NOMO-1 (cell line): ENCODE results near the gene LILRA2.
A peak's percentile ranks its signal among the peaks of the same experiment; 100 is the strongest.
"Not testable (repeated sequence)": the region's sequence is repeated elsewhere in the genome, so short reads cannot be mapped to it uniquely, and the experiment has no call there.

Experiments used
- DNase-seq, 2 experiments: peaks; one replicate each; lab custom pipeline; 2025; ENCODE audit not compliant: unreplicated experiment in 2 of 2; lab: John Stamatoyannopoulos, UW

Gene LILRA2

DNA sequence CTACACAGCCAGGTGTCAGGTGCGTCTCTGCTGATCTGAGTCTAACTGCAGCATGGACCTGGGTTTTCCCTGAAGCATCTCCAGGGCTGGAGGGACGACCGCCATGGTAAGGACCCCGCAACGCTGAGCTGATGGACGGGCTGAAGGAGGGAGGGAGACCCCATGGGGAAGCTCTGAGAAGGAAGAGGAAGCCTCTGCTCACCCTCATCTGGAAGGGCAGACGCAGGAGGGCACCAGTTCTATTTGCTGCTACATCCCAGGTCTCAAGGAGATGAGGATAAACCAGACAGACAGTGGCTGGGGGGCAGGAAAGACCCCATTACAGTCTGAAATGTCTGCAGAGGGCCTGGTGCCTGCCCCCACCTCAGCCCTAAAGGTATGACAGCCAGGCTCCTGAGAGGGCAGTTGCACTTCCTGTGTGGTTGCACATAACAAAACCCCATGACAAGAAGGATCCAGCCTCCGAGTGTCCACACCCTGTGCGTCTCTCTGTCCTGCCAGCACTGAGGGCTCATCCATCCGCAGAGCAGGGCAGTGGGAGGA lies at the start of gene LILRA2:
Gene LILRA2, plus strand, starts transcription at position 461 of the 543 bp plus-strand sequence. CDS start 89 bp downstream, outside the sequence.
- peak; percentile 74 to 77 for DNase-seq

GRCh38 chr19:54525636-54526035 lies 48.0 kb upstream of the LILRA2 start:
- DNase-seq = no peak

- no peak for DNase-seq
These were observed 46.6 kb upstream of the LILRA2 start for GRCh38 chr19:54526972-54527371.

DNA sequence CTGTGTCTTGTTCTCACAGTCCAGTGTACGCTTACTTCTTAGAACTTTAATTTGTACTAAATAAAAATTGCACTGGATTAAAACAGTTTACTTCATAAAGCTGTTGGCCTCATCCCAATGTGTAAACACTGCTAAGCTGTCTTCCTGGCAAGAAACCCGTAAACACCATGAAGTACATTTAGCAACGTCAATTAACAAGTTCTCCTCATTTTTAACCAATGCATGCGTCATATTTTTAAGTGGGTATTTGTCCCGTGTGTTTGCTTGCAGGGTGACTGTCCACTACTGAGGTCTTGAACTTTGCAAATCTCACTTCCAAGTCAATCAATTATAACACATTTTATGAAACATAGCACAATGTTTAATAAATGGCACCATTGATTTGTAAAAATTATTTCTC lies 42.7 kb upstream of the LILRA2 start:
- DNase-seq = no peak

DNA sequence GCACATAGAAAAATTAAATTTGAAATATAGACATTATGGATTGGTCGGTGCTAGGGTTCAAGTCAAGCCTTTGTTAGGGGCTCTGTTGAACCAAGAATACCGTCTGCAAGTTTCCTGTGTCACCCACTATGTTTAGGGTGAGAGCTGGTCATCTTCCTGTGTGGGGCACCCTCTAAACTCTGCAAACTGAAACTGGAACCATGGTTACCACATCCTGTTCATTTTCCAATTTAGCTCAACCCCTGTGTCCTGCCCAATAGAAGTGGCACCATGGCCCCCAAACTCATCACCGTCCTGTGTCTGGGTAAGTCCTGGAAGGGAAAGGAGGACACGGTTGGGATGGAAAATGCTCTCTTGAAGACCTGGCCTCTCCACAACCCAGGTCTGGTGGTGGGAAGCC lies 41.1 kb upstream of the LILRA2 start:
- peak in 1 of 2 experiments; percentile 42 for DNase-seq

DNA sequence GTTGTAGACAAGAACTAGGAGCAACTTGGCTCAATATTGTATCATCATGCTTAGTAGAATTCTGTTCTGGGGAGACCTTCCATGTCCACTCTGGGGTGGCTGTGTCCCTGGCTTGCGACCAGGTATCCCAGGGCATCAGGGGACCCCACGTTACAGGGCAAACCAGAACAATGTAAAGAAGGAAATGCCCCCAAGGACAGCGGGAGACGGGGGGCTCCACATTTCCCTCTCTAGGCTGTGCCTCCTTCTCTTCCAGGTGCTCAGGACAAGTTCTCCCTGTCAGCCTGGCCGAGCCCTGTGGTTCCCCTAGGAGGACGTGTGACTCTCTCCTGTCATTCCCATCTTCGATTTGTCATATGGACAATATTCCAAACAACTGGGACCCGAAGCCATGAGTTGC lies 40.1 kb upstream of the LILRA2 start:
- DNase-seq = no peak

DNA sequence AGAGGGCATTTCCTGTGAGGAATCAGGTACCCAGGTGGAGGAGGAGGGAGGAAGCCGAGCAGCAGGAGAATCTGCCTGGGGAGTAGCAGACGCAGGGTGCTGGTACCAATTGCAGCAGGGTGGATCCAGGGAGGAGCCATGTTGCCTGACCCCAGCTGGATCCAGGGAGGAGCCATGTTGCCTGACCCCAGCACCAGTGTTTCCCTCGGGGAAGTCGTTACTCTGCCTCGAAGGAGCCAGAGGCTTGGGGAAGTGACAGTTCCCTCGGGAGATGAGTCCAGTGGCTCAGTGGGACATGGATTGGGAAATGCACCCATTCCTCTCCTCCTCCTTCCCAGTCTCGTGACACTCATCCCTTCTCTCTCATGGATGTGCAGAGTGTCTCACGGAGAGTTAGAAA lies 39.4 kb upstream of the LILRA2 start:
- no peak for DNase-seq

DNA sequence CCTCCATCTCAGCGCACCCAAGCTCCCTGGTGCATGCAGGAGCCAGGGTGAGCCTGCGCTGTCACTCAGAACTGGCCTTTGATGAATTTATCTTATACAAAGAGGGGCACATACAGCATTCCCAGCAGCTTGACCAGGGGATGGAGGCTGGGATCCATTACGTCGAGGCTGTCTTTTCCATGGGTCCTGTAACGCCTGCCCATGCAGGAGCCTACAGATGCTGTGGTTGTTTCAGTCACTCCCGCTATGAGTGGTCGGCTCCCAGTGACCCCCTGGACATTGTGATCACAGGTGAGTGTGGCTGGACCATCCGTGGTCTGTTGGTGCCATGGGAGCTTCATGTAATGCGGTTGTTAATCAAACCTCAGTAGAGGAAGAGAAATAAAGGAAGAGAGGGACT lies 38.0 kb upstream of the LILRA2 start:
- DNase-seq = no peak

DNA sequence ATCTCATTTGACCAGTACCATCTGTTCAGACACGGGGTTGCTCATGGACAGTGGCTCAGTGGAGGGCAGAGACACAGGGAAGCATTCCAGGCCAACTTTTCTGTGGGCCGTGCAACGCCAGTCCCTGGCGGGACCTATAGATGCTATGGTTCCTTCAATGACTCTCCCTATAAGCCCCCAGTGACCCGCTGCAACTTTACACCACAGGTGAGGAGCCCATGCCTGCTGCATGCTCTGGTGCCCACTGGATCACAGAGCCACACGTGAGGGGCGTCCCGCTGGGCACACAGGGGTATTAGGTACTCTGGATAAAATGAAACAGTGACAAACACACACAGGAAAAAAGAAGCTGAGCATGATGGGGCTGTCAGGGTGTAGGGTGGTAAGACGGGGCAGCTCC lies 36.6 kb upstream of the LILRA2 start:
- no peak for DNase-seq

DNA sequence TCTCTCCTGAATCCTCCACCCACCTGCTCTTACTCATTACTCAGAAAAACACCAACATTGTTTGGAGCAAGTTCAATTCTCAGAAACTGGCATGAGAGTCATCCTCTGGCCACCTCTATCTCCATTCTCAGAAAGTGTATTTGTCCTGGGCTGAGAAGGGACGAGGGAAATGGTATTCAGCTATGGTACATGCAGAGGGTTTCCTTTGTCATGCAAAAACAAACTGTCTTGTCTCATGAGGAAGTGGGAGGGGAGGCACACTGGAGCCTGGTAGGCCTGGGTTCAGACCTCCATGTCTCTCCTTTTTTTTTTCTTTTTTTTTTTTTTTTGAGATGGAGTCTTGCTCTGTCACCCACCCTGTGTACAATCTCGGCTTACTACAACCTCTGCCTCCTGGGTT lies 31.9 kb upstream of the LILRA2 start:
- no peak for DNase-seq

DNA sequence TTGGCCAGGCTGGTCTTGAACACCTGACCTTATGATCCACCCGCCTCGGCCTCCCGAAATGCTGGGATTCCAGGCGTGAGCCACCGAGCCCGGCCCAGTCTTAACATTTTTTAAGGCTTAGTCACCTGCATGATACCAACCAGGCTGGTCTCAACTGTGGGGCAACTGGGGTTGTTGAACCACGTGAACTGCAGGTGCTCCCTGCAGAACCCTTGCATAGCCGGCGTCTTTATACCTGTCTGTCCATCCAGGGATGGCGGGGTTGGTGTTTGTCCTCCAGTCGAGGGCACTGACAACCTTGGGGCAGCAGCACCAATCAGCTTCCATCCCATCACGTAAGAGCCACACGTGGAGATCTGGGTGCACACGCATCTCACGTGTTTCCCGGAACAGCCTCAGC lies 24.8 kb upstream of the LILRA2 start:
- no peak for DNase-seq

GRCh38 chr19:54549224-54549623 lies 24.4 kb upstream of the LILRA2 start:
- no peak for DNase-seq

DNA sequence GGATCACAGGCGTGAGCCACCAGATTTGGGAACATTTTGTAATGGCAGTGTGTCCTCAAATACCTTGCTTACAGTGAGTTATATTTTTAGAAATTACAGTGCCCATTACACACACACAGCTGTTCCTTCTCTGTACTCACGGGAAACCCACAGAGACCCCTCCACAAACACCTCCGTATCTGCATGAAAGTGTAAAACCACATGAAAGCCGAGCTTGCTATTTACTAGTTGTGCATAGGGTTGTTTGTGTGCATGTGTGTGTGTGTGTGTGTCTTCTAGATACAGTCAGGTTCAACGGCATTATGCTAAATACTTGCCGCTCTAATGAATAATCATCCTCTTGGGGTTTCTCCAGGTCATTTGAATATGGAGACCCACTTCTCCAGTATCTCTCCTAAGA lies 22.3 kb upstream of the LILRA2 start:
- DNase-seq = no peak

DNA sequence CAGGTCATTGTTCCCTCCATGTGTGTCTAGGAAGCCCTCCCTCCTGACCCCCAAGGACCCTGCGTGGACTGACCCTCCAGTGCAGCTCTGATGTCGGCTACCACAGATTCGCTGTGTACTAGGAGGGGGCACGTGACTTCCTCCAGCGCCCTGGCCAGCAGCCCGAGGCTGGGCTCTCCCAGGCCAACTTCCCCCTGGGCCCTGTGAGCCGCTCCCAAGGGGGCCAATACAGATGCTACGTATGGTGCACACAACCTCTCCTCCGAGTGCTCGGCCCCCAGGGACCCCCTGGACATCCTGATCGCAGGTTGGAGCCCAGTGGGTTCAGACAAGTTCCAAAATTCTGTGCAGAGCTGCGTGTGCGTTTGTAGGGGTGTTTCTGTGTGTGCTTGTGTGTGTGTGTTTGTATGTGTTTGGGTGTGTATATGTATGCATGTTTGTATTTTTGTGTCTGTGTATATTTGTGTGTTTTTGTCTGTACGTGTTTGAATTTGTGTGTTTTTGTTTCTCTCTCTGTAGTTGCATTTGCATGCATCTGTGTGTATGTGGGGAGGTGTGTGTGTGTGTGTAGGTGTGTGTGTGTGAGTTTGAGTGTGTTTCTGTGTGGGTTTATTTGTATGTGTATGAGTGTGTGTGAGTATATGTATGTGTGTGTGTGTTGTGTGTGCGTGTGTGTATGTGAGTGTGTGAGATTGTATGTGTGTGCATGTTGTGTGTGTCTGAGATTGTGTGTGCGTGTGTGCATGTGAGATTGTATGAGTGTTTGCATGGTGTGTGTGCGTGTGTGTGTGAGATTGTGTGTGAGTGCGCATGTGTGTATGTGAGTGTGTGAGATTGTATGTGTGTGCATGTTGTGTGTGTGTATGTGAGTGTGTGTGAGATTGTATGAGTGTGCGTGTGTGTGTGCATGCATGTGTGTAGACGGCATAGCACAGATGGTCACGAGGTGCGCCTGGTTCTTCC lies 21.4 kb upstream of the LILRA2 start:
- DNase-seq = no peak

DNA sequence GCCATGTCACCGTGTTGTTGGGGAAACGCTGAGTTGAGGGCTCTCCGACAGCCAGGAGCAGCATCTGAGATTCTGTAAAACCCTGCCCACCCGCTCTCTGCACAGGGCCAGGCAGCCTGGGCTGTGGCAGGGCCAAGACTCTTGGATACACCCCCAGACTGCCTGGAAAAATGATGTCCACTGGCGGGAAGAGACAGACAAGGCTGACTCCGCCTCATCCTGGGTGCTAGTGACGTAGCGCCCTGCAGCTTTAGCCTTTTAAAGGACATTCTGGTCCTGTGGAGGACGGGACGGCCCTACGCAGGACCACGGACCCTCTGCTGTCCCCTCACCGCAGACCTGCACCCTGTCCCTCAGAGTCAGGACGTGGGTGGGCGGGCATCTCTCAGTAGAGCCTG lies 20.7 kb upstream of the LILRA2 start:
- DNase-seq = no peak

DNA sequence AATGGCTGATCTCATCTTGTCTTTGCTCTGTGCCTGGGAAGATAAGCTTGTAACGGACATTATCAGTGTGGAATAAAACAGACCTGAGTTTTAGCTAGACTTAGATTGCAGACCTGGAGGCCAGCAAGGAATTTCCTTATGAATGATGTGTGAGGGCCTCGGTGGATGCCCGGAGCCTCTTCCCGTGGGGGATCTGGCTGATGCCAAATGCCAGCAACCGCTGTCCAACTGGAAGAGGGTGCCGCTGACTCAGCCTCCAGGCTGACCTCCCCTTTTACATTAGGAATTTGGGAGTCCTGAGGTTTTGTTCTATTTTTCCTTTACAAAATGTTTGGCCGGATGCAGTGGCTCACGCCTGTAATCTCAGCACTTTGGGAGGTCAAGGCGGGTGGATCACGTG lies 19.6 kb upstream of the LILRA2 start:
- DNase-seq = no peak

- DNase-seq = no peak
These were observed 18.7 kb upstream of the LILRA2 start for GRCh38 chr19:54554896-54555295.

GRCh38 chr19:54556194-54556593 lies 17.4 kb upstream of the LILRA2 start:
- no peak for DNase-seq

GRCh38 chr19:54558339-54558738 lies 15.3 kb upstream of the LILRA2 start:
- no peak for DNase-seq

- no peak for DNase-seq
These were observed 12.7 kb upstream of the LILRA2 start for GRCh38 chr19:54560881-54561385.

- no peak for DNase-seq
These were observed 11.8 kb upstream of the LILRA2 start for GRCh38 chr19:54561840-54562239.

DNA sequence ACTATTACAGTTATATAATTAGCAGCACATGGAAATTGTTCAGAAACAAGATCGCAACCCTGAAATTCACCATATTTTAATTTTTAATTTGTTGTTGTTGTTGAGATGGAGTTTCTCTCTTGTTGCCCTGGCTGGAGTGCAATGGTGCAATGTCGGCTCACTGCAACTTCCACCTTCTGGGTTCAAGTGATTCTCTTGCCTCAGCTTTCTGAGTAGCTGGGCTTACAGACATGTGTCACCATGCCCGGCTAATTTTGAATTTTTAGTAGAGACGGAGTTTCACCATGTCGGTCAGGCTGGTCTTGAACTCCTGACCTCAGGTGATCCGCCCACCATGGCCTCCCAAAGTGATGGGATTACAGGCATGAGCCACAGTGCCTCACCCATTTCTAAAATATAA lies 10.4 kb upstream of the LILRA2 start:
- not testable (repeated sequence) for DNase-seq
